Natural killer cell (primary cell): Measurements from ENCODE around the gene LRIG1. TPM values are rescaled to one million over a fixed set of nuclear protein-coding genes. Genes with fewer than 3 reads are reported as not detected.

Source experiments
- ATAC-seq, 3 donors: fragments of 150-1000 bp in 2 of 3; fragments of 200-7000 bp in 1 of 3; cut with Tn5 transposase; 1 replicate in 1 of 3; 2 replicates in 2 of 3; pipeline ENCODE4 v1.10.0; 2021; ENCODE audit warnings: mild to moderate bottlenecking in 2 of 3, moderate library complexity in 2 of 3
- DNase-seq, 2 donors: peaks; one replicate each; pipeline versions ENCODE4 v3.0.0 to v3.0.0-alpha.2; 2013 to 2021; ENCODE audit warnings: mixed read lengths in 1 of 2
- H3K27ac ChIP-seq: one replicate; pipeline ENCODE4 v1.5.1; 2013; ENCODE audit warnings: mild to moderate bottlenecking, low read length
- H3K27me3 ChIP-seq: one replicate; pipeline ENCODE4 v1.6.1; 2013; ENCODE audit warnings: low read length; ENCODE audit not compliant: control insufficient read depth, insufficient read depth
- H3K36me3 ChIP-seq: one replicate; pipeline ENCODE4 v1.6.1; 2013; ENCODE audit warnings: low read length; ENCODE audit not compliant: control insufficient read depth, insufficient read depth
- H3K4me1 ChIP-seq: one replicate; pipeline ENCODE4 v1.6.1; 2013; ENCODE audit warnings: low read length; ENCODE audit not compliant: control insufficient read depth, insufficient read depth
- H3K4me3 ChIP-seq: one replicate; pipeline ENCODE4 v1.5.1; 2013; ENCODE audit warnings: low read length
- H3K9me3 ChIP-seq: one replicate; pipeline ENCODE4 v1.6.1; 2013; ENCODE audit warnings: low read length; ENCODE audit not compliant: control insufficient read depth, insufficient read depth
- H3K27ac Mint-ChIP-seq, 2 donors: one replicate each; pipeline ENCODE4 v1.8.0; 2022; ENCODE audit warnings: mild to moderate bottlenecking in 2 of 2, mixed read lengths in 2 of 2, moderate library complexity in 1 of 2
- H3K27me3 Mint-ChIP-seq, 2 donors: one replicate each; pipeline ENCODE4 v1.8.0; 2022; ENCODE audit warnings: low read depth in 2 of 2, mixed read lengths in 2 of 2
- H3K36me3 Mint-ChIP-seq: one replicate; pipeline ENCODE4 v1.8.0; 2022; ENCODE audit warnings: mixed read lengths
- H3K4me1 Mint-ChIP-seq, 2 donors: one replicate each; pipeline ENCODE4 v1.8.0; 2022; ENCODE audit warnings: mixed read lengths in 2 of 2
- H3K4me3 Mint-ChIP-seq: one replicate; pipeline ENCODE4 v1.8.0; 2022; ENCODE audit warnings: mild to moderate bottlenecking, moderate library complexity, mixed read lengths
- H3K9me3 Mint-ChIP-seq, 2 donors: one replicate each; pipeline ENCODE4 v1.8.0; 2022; ENCODE audit warnings: mixed read lengths in 2 of 2
- CTCF ChIP-seq: fragments of 200-600 bp; IDR thresholded peaks from one replicate; pipeline ENCODE4 v1.8.0; 2022; ENCODE audit warnings: antibody characterized with exemption
- WGBS: methylation state at CpG from one replicate; pipeline ENCODE4 v1.1.7; 2013; ENCODE audit warnings: missing lambda C conversion rate; ENCODE audit not compliant: insufficient coverage; 5-methylcytosine and 5-hydroxymethylcytosine counted together
- intact Hi-C: fragments of 100-400 bp; cut with micrococcal nuclease; formaldehyde crosslinking; loops from one replicate; pipeline ENCODE4 v1.14.2; 2022
- total RNA-seq, 4 donors: library from RNA; stranded (reverse); fragments of 120-200 nt in 1 of 4; gene quantifications; one replicate each; pipeline versions ENCODE4 v1.2.3 to v1.2.4, GENCODE V29; 2013 to 2022

The LRIG1 gene
- total RNA-seq, 3 donors from 2014 or later (not counting 1 experiment from before 2014, with no cell fraction given) = 5.5 to 10.6 (median 8.5) TPM

DNA sequence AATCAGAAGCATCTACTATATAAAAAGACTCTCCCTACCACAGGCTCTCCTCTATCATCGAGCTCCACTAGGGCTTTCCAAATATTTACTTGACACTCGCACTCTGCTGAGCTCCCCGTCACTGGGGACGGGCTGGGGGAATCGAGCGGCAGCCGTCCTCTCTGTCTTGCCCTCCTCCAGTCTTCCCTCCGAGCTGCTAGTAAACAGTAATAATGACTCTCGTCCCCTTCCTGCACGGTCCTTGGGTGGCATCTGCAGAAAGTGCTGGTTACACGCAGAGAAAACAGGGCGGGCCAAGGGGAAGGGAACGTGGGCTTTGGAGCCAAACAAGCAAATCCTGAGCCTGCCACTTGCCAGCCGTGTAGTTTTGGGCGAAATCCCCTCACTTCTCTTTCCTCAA lies 96.6 kb downstream of the LRIG1 start:
- Mint-ChIP-seq H3K4me1 (no peaks in the 10 kb centered on the region), H3K27me3 (no peaks in the 10 kb centered on the region), H3K9me3 (no peaks in the 10 kb centered on the region), H3K4me3 (no peak overlapping the region), H3K27ac (no peak overlapping the region), H3K36me3 (no peaks in the 10 kb centered on the region)
- H3K27me3 ChIP-seq = no peaks in the 10 kb centered on the region
- no peaks in the 10 kb centered on the region for H3K36me3 ChIP-seq
- no peaks in the 10 kb centered on the region for H3K9me3 ChIP-seq
- intact Hi-C loops = no loop called here
- no peak overlapping the region for H3K27ac ChIP-seq
- H3K4me1 ChIP-seq = peaks cover 7% of the 10 kb centered on the region
- DNase-seq (no peak), ATAC-seq (no peak)
- TF ChIP-seq CTCF = no peak
- no peak overlapping the region for H3K4me3 ChIP-seq
- WGBS = 92% methylated on average over 15 of the region's 15 CpGs

DNA sequence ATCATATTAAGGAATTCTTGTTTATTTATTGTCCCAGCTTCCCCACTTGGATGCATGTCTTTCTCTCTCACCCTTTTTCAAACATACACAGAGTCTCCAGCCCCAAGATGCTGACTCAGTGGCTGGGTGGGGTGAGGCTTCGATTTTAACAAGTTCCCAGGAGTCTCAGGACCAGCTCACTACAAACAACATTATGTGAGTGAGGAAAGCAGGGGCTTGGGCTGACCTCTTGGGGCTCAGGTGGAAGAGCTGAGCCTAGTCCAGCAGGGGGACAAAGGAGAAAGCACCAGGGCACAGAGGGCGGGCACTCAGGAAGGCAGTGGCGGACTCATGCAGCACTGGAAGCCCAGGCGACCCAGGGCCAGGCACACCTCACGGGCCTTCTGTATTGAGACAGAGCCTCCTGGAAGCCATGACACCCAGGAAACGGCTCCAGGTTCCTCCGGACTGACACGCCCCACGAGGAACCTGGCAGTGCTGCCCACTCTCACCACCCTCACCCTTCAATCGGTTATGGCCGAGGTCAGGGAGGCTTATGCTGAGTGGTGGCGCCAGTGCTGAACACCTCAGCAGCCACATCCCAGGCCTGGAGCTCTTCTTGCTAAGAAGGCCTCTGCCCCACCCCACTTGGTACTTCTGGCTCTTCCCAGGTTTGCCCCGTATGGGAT lies 97.4 kb downstream of the LRIG1 start:
- Histone ChIP-seq H3K4me1 (peaks cover 7% of the 10 kb centered on the region), H3K27ac (no peak overlapping the region), H3K9me3 (no peaks in the 10 kb centered on the region), H3K36me3 (no peaks in the 10 kb centered on the region), H3K4me3 (no peak overlapping the region), H3K27me3 (no peaks in the 10 kb centered on the region)
- ATAC-seq = no peak
- no peak for TF ChIP-seq CTCF
- H3K4me3 Mint-ChIP-seq = no peak overlapping the region
- 84% methylated on average over 12 of the region's 13 CpGs for WGBS
- H3K27ac Mint-ChIP-seq = no peak overlapping the region
- no peaks in the 10 kb centered on the region for H3K9me3 Mint-ChIP-seq
- H3K27me3 Mint-ChIP-seq = no peaks in the 10 kb centered on the region
- no peak for DNase-seq
- intact Hi-C loops = no loop called here
- no peaks in the 10 kb centered on the region for H3K4me1 Mint-ChIP-seq
- H3K36me3 Mint-ChIP-seq = no peaks in the 10 kb centered on the region

DNA sequence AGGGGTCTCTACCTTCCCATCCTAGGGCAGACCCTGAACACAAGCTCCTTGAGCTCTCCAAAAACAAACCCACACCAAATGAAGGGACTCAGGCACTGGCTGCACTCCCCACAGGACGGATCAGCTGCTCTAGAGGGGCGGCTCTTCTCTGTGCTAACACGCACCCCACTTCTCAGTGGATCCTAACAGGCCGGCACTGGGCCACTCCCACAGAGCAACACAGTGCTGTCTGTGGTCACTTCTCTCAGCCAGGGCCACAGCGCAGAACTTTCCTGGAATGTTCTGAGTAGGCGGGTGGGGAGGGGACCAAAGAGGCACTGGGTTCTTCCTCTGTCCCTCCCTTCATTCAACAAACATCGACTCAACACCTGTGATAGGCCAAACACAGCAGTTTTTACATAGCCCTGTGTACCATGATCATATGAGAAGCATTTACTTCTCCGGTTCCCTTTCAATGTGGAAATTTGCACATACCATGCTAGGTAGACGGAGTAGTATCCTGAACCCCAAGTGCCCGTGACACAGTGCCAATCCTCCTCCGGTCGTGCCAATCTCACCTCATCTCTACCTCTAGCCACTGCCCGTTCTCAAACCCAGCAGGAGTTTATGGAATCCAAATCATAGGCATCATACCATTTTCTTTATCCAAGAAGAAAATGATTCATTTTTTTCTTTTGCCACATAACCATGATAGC lies 98.1 kb downstream of the LRIG1 start:
- WGBS = 95% methylated on average over 12 of the region's 13 CpGs
- H3K27ac Mint-ChIP-seq = no peak overlapping the region
- no peaks in the 10 kb centered on the region for H3K36me3 ChIP-seq

More for the DNA sequence above, 98.1 kb downstream of the LRIG1 start:
- Mint-ChIP-seq H3K27me3 (no peaks in the 10 kb centered on the region), H3K4me3 (no peak overlapping the region), H3K36me3 (no peaks in the 10 kb centered on the region), H3K9me3 (no peaks in the 10 kb centered on the region), H3K4me1 (no peaks in the 10 kb centered on the region)
- intact Hi-C loops = no loop called here
- no peak overlapping the region for H3K27ac ChIP-seq
- no peak overlapping the region for H3K4me3 ChIP-seq
- TF ChIP-seq CTCF = no peak
- no peaks in the 10 kb centered on the region for H3K27me3 ChIP-seq
- no peak for DNase-seq
- no peak for ATAC-seq
- peaks cover 5% of the 10 kb centered on the region for H3K4me1 ChIP-seq
- H3K9me3 ChIP-seq = no peaks in the 10 kb centered on the region
